SU-DHL-6 (cell line): Measurements from ENCODE around the gene DAAM1.

ENCODE experiments used
- H2AFZ ChIP-seq: fragments of 200-600 bp; sonication (generic); 2 replicates; pipeline ENCODE4 v1.6.1; 2014; ENCODE audit warnings: low read depth, mild to moderate bottlenecking, moderate library complexity, mixed read lengths, antibody characterized with exemption, low read length; ENCODE audit not compliant: severe bottlenecking
- H3F3A ChIP-seq: fragments of 200-600 bp; shearing (Covaris generic); 2 replicates; pipeline ENCODE4 v1.6.0; 2016; ENCODE audit warnings: antibody characterized with exemption, mild to moderate bottlenecking; ENCODE audit not compliant: insufficient read depth
- H3K27ac ChIP-seq: fragments of 200-600 bp; sonication (generic); 2 replicates; pipeline ENCODE4 v1.5.1; 2016; ENCODE audit warnings: low read depth, mild to moderate bottlenecking, low read length, moderate library complexity, mixed read lengths
- H3K27me3 ChIP-seq: fragments of 200-600 bp; sonication (generic), shearing (Covaris generic); 2 replicates; pipeline ENCODE4 v1.6.0; 2014; ENCODE audit warnings: mild to moderate bottlenecking, low read length
- H3K36me3 ChIP-seq: fragments of 200-600 bp; sonication (generic); 2 replicates; pipeline ENCODE4 v1.6.1; 2014; ENCODE audit warnings: mild to moderate bottlenecking, low read length, mixed read lengths
- H3K4me2 ChIP-seq: fragments of 300-600, 200-600 bp; shearing (Covaris generic), sonication (generic); 2 replicates; pipeline ENCODE4 v1.6.0; 2014; ENCODE audit warnings: low read length, low read depth, mild to moderate bottlenecking; ENCODE audit not compliant: poor library complexity, severe bottlenecking
- H3K4me3 ChIP-seq: fragments of 200-600 bp; sonication (generic); 2 replicates; pipeline ENCODE4 v1.5.1; 2014; ENCODE audit warnings: antibody characterized with exemption, low read length, mild to moderate bottlenecking, mixed read lengths; ENCODE audit not compliant: insufficient read depth, poor library complexity, severe bottlenecking
- H3K79me2 ChIP-seq: fragments of 200-600 bp; sonication (generic); 2 replicates; pipeline ENCODE4 v1.6.1; 2014; ENCODE audit warnings: mild to moderate bottlenecking, low read length, moderate library complexity; ENCODE audit not compliant: insufficient read depth
- H3K9ac ChIP-seq: fragments of 200-600 bp; sonication (generic); 2 replicates; pipeline ENCODE4 v1.7.0; 2014; ENCODE audit warnings: mild to moderate bottlenecking, low read length
- H3K9me2 ChIP-seq: fragments of 200-600 bp; sonication (generic); replicated peaks from 2 replicates; pipeline ENCODE4 v1.6.1; 2014; ENCODE audit warnings: low read length; ENCODE audit not compliant: insufficient read depth
- H3K9me3 ChIP-seq: fragments of 200-600 bp; sonication (generic); 2 replicates; pipeline ENCODE4 v1.6.1; 2014; ENCODE audit warnings: low read length, mixed read lengths; ENCODE audit not compliant: insufficient read depth
- H4K20me1 ChIP-seq: fragments of 200-600 bp; sonication (generic); 2 replicates; pipeline ENCODE4 v1.6.1; 2014; ENCODE audit warnings: low read depth, mild to moderate bottlenecking, antibody characterized with exemption, low read length, moderate library complexity, mixed read lengths
- CTCF ChIP-seq: fragments of 200-600 bp; sonication (generic); IDR thresholded peaks from one replicate; pipeline ENCODE4 v1.5.1; 2017; ENCODE audit warnings: antibody characterized with exemption, mild to moderate bottlenecking, low read length, moderate library complexity; ENCODE audit not compliant: insufficient read depth, poor library complexity, severe bottlenecking
- EZH2phosphoT487 ChIP-seq: fragments of 200-600 bp; sonication (generic), shearing (Covaris generic); conservative IDR thresholded peaks from 2 replicates; pipeline ENCODE4 v1.6.1; 2018; ENCODE audit warnings: mild to moderate bottlenecking, antibody characterized with exemption, low read length, moderate library complexity, mixed read lengths

DAAM1 gene

GRCh38 chr14:59317798-59318505 lies 129.5 kb downstream of the DAAM1 start:
- no peaks in the 10 kb centered on the region for H3K9me3 ChIP-seq
- H2AFZ ChIP-seq: no peak overlapping the region
- no peaks in the 10 kb centered on the region for H3K27me3 ChIP-seq
- H3K9ac ChIP-seq: no peak overlapping the region
- peaks cover 8% of the 10 kb centered on the region for H3K36me3 ChIP-seq
- no peak overlapping the region for H3K4me2 ChIP-seq
- H3F3A ChIP-seq: no peaks in the 10 kb centered on the region; the same call in 1 of the 2 replicates
- H3K9me2 ChIP-seq: no peaks in the 10 kb centered on the region
- H4K20me1 ChIP-seq: no peaks in the 10 kb centered on the region
- no peak for TF ChIP-seq EZH2phosphoT487
- no peak for TF ChIP-seq CTCF
- H3K27ac ChIP-seq: no peak overlapping the region
- H3K79me2 ChIP-seq: 0 out of 2 replicates have a peak, but pooled peaks cover 6% of the 10 kb centered on the region
- no peak overlapping the region for H3K4me3 ChIP-seq

- Histone ChIP-seq H3F3A (no peaks in the 10 kb centered on the region; the same call in 1 of the 2 replicates), H4K20me1 (no peaks in the 10 kb centered on the region), H3K27ac (no peak overlapping the region), H3K9me2 (no peaks in the 10 kb centered on the region), H2AFZ (no peak overlapping the region), H3K27me3 (no peaks in the 10 kb centered on the region), H3K9ac (no peak overlapping the region), H3K79me2 (0 out of 2 replicates have a peak, but pooled peaks cover 6% of the 10 kb centered on the region), H3K36me3 (peaks cover 8% of the 10 kb centered on the region), H3K9me3 (no peaks in the 10 kb centered on the region), H3K4me3 (no peak overlapping the region), H3K4me2 (no peak overlapping the region)
- TF ChIP-seq EZH2phosphoT487: no peak
- no peak for TF ChIP-seq CTCF
Observed at GRCh38 chr14:59318908-59319307, 130.4 kb downstream of the DAAM1 start.

- H3K4me3 ChIP-seq: no peak overlapping the region
- no peak overlapping the region for H3K4me2 ChIP-seq
- no peaks in the 10 kb centered on the region for H3K27me3 ChIP-seq
- no peak overlapping the region for H3K9ac ChIP-seq
- no peaks in the 10 kb centered on the region; the same call in 1 of the 2 replicates for H3F3A ChIP-seq
- no peaks in the 10 kb centered on the region for H3K9me2 ChIP-seq
- 0 out of 2 replicates have a peak, but pooled peaks cover 6% of the 10 kb centered on the region for H3K79me2 ChIP-seq
- peaks cover 15% of the 10 kb centered on the region for H3K36me3 ChIP-seq
- no peaks in the 10 kb centered on the region for H4K20me1 ChIP-seq
- H3K27ac ChIP-seq: peak overlapping the region; percentile 2; the same call in 1 of the 2 replicates
- TF ChIP-seq EZH2phosphoT487 (no peak), CTCF (no peak)
- H3K9me3 ChIP-seq: no peaks in the 10 kb centered on the region
- H2AFZ ChIP-seq: no peak overlapping the region
Observed at GRCh38 chr14:59320361-59320760, 131.9 kb downstream of the DAAM1 start.
